Measurements from ENCODE around the gene ZNF774.
"Not testable (repeated sequence)": the region's sequence is repeated elsewhere in the genome, so short reads cannot be mapped to it uniquely, and the experiment has no call there.

ZNF774 gene

GRCh38 chr15:90345857-90346256 lies 6.2 kb upstream of the ZNF774 start:
- no peak for DNase-seq (ENCODE audit: low spot score)

GRCh38 chr15:90347431-90348065 lies 4.5 kb upstream of the ZNF774 start:
- DNase-seq (ENCODE audit: low spot score) = not testable (repeated sequence)

GRCh38 chr15:90348456-90348855 lies 3.6 kb upstream of the ZNF774 start:
- no peak for DNase-seq (ENCODE audit: low spot score)

- DNase-seq (ENCODE audit: low spot score) = no peak
Observed at GRCh38 chr15:90349072-90349471, 3.0 kb upstream of the ZNF774 start.

GRCh38 chr15:90349821-90350220 lies 2.3 kb upstream of the ZNF774 start:
- no peak for DNase-seq (ENCODE audit: low spot score)

GRCh38 chr15:90351479-90352106 lies 491 bp upstream of the ZNF774 start:
- no peak for DNase-seq (ENCODE audit: low spot score)

- DNase-seq (ENCODE audit: low spot score) = no peak
Observed at GRCh38 chr15:90354986-90355385, 2.9 kb downstream of the ZNF774 start.

GRCh38 chr15:90358124-90359033 lies 6.3 kb downstream of the ZNF774 start:
- no peak for DNase-seq (ENCODE audit: low spot score)

GRCh38 chr15:90360746-90361145 lies 8.7 kb downstream of the ZNF774 start:
- no peak for DNase-seq (ENCODE audit: low spot score)

- DNase-seq (ENCODE audit: low spot score) = no peak
Observed at GRCh38 chr15:90362936-90363212, 10.8 kb downstream of the ZNF774 start.

- DNase-seq (ENCODE audit: low spot score) = no peak
Observed at GRCh38 chr15:90364251-90364650, 12.2 kb downstream of the ZNF774 start.

- DNase-seq (ENCODE audit: low spot score) = no peak
Observed at GRCh38 chr15:90365414-90366055, 13.5 kb downstream of the ZNF774 start.

- no peak for DNase-seq (ENCODE audit: low spot score)
Observed at GRCh38 chr15:90367576-90367975, 15.5 kb downstream of the ZNF774 start.

- DNase-seq (ENCODE audit: low spot score) = no peak
Observed at GRCh38 chr15:90375071-90375470, 23.0 kb downstream of the ZNF774 start.

- peak; percentile 74 for DNase-seq (ENCODE audit: low spot score)
Observed at GRCh38 chr15:90376789-90377188, 24.7 kb downstream of the ZNF774 start.

GRCh38 chr15:90379263-90379662 lies 27.2 kb downstream of the ZNF774 start:
- DNase-seq (ENCODE audit: low spot score) = no peak

- no peak for DNase-seq (ENCODE audit: low spot score)
Observed at GRCh38 chr15:90381515-90381914, 29.4 kb downstream of the ZNF774 start.

GRCh38 chr15:90382320-90382719 lies 30.2 kb downstream of the ZNF774 start:
- no peak for DNase-seq (ENCODE audit: low spot score)

- DNase-seq (ENCODE audit: low spot score) = no peak
Observed at GRCh38 chr15:90386221-90386620, 34.1 kb downstream of the ZNF774 start.

- peak; percentile 98 for DNase-seq (ENCODE audit: low spot score)
Observed at GRCh38 chr15:90387534-90388461, 35.7 kb downstream of the ZNF774 start, which contains the start of gene IQGAP1. IQGAP1 (plus strand) TSS chr15:90388242; CDS start chr15:90388342, 100 bp downstream.

Data from activated CD4-positive, alpha-beta T cell treated with anti-CD3 and anti-CD28 coated beads, Interleukin-2, Interleukin-4, amounts not matched to agents 100 ng/mL and 50 ng/mL, durations not matched to agents 16 hours and 8 hours (primary cell).